GM19324 (cell line): ENCODE results near the gene IVNS1ABP.
A peak's percentile ranks its signal among the peaks of the same experiment; 100 is the strongest.

ENCODE experiments used
- ATAC-seq: cut with Tn5 transposase; IDR thresholded peaks from one replicate; pipeline ENCODE4 v1.9.1; 2021; ENCODE audit warnings: mild to moderate bottlenecking, moderate library complexity; ENCODE audit not compliant: unreplicated experiment, low FRiP score

The IVNS1ABP gene

DNA sequence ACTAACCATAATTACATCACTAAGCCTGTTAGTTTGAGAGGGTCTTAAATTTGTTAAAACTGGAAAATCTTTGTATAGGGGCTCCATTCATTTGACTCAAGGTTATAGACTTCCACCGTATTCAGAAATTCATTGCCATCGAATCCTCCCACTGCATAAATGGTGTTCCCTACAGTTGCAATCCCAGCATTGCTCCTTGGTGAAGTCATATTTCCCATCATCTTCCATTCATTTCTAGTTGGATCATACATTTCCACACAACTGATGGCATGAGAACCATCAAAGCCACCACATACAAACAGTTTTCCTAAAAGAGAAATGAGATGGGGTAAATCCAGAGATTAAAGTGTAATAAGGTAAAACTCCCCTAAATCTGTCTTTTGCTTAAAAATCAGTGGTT is 19.1 kb downstream of the IVNS1ABP start:
- ATAC-seq, result no peak

DNA sequence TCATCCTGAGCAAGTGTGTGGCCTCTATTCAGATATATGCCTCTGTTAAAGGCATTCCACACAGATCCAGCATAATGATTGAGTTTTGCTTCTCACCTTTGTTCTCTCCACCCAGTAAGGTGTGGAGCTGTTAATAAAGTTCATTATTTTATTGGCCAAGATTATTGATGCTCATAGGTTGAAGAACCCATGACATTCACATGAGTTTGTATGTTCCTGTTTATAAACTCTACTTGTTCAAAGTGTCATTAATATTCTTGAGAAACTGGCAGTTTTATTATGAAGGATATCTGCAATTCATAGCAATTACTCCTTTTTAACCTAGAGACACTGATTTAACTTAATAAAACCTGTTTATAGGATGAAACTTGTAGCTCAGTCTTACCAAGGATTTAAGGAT is 22.0 kb downstream of the IVNS1ABP start:
- ATAC-seq, result no peak

GRCh38 chr1:185293967-185294542 is 23.0 kb downstream of the IVNS1ABP start:
- ATAC-seq, result no peak

- no peak for ATAC-seq
These were observed 24.8 kb downstream of the IVNS1ABP start for GRCh38 chr1:185292237-185292636.

DNA sequence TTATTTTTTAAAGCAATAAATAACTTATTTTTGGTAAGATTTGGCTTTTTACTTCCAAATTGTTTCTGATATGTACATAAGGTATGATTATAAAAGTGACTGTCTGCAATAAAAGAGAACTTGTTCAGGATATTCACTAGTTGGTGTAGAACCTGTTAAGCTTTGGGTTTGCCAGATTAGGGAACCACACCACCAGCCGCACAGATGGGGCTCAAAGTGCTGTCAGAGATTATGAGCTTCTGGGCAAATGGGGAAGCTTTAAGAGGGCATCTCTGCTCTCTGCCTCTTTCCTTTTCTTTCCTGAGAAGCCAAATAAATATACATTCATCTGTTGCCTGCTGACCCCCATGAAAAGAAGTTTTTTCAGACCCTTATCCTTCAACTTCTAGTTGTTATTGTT is 25.4 kb downstream of the IVNS1ABP start:
- no peak for ATAC-seq

DNA sequence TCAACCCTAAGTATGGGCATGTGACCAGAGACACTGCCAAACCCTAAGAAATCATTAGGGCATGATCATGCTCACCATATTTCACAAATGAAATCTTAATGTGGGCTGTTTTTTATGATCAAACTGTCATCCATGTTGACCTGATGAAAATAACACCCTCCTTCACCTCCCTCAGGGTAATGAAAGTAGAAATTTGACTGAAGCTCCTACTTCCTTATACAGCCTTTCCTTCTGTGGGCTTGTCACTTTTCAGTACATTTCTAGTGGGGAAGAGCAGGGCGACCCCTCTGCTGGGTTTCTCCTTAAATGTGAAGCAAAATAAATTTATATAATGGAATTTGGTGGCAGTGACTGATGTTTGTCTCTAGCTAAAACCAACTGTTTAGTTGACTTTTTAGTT is 25.9 kb downstream of the IVNS1ABP start:
- ATAC-seq, result peak; percentile 66

GRCh38 chr1:185289880-185290279 is 27.2 kb downstream of the IVNS1ABP start:
- ATAC-seq, result no peak

- no peak for ATAC-seq
These were observed 28.6 kb downstream of the IVNS1ABP start for GRCh38 chr1:185288435-185288834.

DNA sequence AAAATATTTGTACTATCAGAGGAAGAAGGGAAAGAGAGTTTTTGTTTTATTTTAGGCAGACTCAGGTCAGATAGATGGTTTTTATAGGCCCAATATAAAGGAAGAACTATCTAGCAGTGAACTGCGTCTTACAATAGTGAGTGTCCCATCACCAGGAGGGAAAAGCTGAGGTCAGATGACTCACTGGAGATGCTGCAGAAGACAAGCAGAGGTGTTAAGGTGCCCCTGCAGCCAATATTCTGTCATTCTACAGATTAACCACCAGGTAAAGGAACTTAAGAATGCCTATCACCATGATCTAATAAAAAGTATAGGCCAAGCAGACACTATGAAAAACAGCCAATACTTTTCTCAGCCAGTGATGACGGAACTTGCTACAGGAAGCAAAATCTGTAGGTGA is 29.6 kb downstream of the IVNS1ABP start:
- no peak for ATAC-seq

DNA sequence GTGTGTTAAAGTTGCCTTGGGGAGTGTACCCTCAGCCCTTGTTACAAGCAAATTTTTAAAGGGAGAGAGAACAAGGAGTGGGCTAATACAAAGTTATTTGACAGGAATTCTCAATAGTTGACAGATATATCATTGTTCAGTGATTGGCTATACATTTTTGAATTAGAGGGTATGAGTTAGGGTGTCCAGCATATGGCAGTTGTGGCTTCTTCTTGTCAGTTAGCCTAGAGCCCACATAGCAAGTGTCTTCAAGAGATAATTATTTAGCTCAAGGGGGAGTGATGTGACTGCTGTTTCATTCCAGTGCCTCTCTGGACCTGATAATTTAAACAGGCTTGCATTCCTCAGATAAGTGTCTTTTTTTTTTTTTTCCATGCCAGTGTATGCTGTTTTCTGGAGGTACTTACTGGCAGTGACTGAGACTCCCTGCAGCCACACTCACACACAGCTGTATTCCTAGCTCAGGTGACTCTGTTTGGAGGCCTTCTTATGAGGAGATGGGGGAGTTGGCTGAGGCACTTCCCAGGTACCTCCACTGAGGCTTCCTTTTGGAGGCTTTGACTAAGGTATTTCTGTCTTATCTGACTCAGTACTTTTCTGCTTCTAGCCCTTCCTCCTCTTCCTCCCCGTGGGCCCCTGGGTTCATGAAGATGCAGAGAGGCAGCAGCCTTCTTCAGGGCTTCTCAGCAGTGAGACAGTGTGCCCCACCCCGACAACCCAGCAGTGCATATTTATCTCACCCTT is 32.3 kb downstream of the IVNS1ABP start:
- no peak for ATAC-seq

- ATAC-seq, result no peak
These were observed 32.9 kb downstream of the IVNS1ABP start for GRCh38 chr1:185284116-185284515.

- peak; percentile 85 for ATAC-seq
These were observed 35.8 kb downstream of the IVNS1ABP start for GRCh38 chr1:185281245-185281644.

DNA sequence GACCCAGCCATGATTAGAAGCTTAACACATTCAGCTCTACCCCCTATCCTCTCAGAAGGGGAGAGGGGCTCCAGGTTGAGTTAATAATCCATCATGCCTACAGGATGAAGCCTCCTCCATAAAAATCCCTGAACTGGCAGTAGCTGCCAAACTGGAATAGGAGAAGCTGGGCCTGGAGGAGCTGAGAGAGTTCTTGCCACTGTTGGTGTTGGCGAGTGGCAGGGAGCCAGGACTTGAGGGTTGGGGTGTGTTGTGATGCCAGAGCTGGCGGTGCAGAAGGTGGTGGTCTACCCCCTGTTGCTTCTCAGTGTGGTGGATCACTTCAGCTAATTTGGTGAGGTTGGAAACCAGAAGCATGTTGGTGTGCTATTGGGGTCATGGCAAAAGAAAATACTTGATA is 36.5 kb downstream of the IVNS1ABP start:
- ATAC-seq, result no peak

- ATAC-seq, result no peak
These were observed 37.5 kb downstream of the IVNS1ABP start for GRCh38 chr1:185279571-185279970.

- no peak for ATAC-seq
These were observed 45.1 kb downstream of the IVNS1ABP start for GRCh38 chr1:185271921-185272320.

DNA sequence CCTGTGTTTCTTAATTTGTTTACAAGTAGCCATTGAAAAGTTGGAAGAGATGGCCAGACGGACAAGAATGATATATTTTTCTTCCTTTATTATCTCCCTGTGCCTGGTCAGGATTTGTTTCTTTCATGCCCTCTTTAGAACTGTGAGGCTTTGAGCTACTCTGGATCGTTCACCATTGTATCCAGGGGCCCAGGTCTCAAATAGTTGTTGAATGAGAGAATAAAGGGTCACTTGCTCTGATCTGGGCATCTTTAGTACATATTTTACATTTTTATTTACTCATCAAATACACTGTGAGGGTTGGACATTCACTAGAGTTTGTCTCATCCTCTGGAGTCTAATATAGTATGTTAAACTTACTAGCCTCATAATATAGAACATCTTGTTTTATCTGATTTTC is 48.7 kb downstream of the IVNS1ABP start:
- no peak for ATAC-seq

DNA sequence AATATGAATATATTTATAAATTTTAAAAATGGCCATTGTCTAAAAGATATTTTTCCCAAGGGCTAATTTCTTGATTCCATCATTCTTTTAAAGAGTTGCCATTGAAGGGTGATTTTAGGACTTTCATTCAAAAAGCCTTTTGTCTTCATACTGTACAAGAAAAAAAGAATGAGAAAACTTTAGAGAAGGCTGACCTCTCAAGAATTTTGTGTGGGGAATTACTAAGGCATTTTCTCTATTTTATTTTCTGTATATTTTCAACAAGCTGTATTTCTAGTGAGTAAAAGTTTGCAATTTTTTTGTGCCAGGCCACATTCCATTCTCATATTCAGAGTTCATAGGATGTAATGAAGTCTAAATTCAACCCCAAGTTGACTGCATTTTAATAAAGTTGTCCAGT is 49.3 kb downstream of the IVNS1ABP start:
- no peak for ATAC-seq

DNA sequence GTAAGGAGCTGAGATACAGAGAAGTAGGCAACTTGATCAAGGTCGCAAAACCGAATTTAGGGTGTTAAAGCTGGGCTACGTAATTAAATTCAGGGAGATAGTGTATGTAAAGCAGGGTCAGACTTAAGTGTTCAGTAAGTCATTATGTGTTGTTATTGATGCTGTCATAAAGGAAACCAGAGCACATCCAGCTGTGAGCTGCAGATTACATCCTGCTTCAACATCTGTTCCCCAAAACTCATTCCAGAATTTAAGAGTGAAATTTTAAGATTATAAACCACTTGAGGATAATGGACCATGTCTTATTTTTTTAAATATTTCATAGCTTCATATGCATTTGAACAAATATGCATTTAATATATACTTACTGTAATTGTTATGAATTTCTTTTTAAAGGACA is 49.7 kb downstream of the IVNS1ABP start:
- no peak for ATAC-seq

- no peak for ATAC-seq
These were observed 51.7 kb downstream of the IVNS1ABP start for GRCh38 chr1:185265314-185265713.

DNA sequence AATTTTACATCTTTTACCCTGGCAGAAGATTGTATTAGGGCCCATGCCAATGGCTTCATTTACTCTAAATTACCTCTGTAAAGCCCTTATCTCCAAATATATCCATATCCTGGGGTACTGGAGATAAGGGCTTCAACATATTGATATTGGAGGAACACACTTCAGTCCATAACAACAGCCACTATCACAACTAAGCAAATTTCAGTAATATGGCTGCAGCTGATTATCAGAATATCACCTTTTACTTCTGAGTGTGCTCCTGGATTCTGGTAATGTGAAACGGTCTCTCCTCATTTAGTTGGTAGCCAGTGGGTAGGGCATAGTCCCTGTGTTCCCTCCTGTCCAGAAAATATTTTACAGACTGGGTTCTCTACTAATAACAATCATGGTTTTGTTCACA is 53.3 kb downstream of the IVNS1ABP start:
- no peak for ATAC-seq

DNA sequence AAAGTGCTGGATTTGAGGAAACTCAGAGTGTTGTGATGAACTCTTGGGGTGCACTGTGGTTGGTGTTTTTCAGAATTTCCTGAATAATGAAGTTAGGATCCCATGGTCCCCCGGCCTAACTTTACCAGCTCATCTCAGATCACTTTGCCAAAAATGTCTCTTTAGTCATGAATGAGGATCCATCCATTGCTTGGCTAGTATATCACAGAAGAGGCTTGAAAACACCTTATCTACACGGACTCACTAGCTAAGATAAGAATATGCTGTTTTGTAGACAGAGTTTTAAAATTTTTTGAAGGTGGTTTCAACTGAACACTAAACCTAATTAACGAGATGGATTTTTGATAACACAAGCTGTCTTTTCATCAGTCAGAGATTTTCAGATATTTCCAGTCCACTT is 53.8 kb downstream of the IVNS1ABP start:
- ATAC-seq, result no peak

- no peak for ATAC-seq
These were observed 54.9 kb downstream of the IVNS1ABP start for GRCh38 chr1:185262151-185262550.
